ENCODE measurements around the gene PANK4.

PANK4 gene

GRCh38 chr1:2512862-2513421 is 13.5 kb downstream of the PANK4 start:
- DNase-seq (ENCODE audit: low spot score), result no peak

GRCh38 chr1:2510366-2511155 is 15.8 kb downstream of the PANK4 start:
- no peak for DNase-seq (ENCODE audit: low spot score)

- DNase-seq (ENCODE audit: low spot score), result no peak
These were observed 16.8 kb downstream of the PANK4 start for GRCh38 chr1:2509589-2509988.

- no peak for DNase-seq (ENCODE audit: low spot score)
These were observed 17.6 kb downstream of the PANK4 start for GRCh38 chr1:2508751-2509150.

GRCh38 chr1:2508180-2508579 is 18.2 kb downstream of the PANK4 start:
- no peak for DNase-seq (ENCODE audit: low spot score)

- no peak for DNase-seq (ENCODE audit: low spot score)
These were observed 18.6 kb downstream of the PANK4 start for GRCh38 chr1:2507744-2508155.

- DNase-seq (ENCODE audit: low spot score), result no peak
These were observed 19.4 kb downstream of the PANK4 start for GRCh38 chr1:2506901-2507565.

- no peak for DNase-seq (ENCODE audit: low spot score)
These were observed 20.2 kb downstream of the PANK4 start for GRCh38 chr1:2506007-2506860.

GRCh38 chr1:2505461-2505994 is 20.9 kb downstream of the PANK4 start:
- no peak for DNase-seq (ENCODE audit: low spot score)

- DNase-seq (ENCODE audit: low spot score), result no peak
These were observed 21.5 kb downstream of the PANK4 start for GRCh38 chr1:2504949-2505272.

- no peak for DNase-seq (ENCODE audit: low spot score)
These were observed 22.0 kb downstream of the PANK4 start for GRCh38 chr1:2504225-2504948.

- no peak for DNase-seq (ENCODE audit: low spot score)
These were observed 22.7 kb downstream of the PANK4 start for GRCh38 chr1:2503554-2504224.

GRCh38 chr1:2502661-2503553 is 23.5 kb downstream of the PANK4 start:
- DNase-seq (ENCODE audit: low spot score), result no peak

- no peak for DNase-seq (ENCODE audit: low spot score)
These were observed 24.2 kb downstream of the PANK4 start for GRCh38 chr1:2502210-2502609.

- no peak for DNase-seq (ENCODE audit: low spot score)
These were observed 24.6 kb downstream of the PANK4 start for GRCh38 chr1:2501820-2502119.

- DNase-seq (ENCODE audit: low spot score), result no peak
These were observed 25.2 kb downstream of the PANK4 start for GRCh38 chr1:2501041-2501819.

- no peak for DNase-seq (ENCODE audit: low spot score)
These were observed 26.3 kb downstream of the PANK4 start for GRCh38 chr1:2499986-2500596.

GRCh38 chr1:2499260-2499659 is 27.1 kb downstream of the PANK4 start:
- DNase-seq (ENCODE audit: low spot score), result no peak

GRCh38 chr1:2498648-2499047 is 27.7 kb downstream of the PANK4 start:
- no peak for DNase-seq (ENCODE audit: low spot score)
